IMR-90 (cell line): ENCODE data around the gene PHOX2A. TPM values are rescaled to one million over a fixed set of nuclear protein-coding genes. Genes with fewer than 3 reads are reported as not detected.

Experiments used
- ATAC-seq: fragments of 200-7000 bp; cut with Tn5 transposase; 2 replicates; pipeline ENCODE4 v1.9.1; 2020; ENCODE audit warnings: low read depth, mild to moderate bottlenecking, moderate library complexity
- BruUV-seq: library from RNA; stranded (reverse); fragments of 400-500 nt; replicated peaks from 2 replicates; lab custom pipeline; 2021; lab: Mats Ljungman, UMichigan
- CTCF ChIA-PET: fragments of 300-600 bp; formaldehyde crosslinking; extraction: SDS; loops from one replicate; lab custom pipeline; 2021; ENCODE audit warnings: antibody characterized with exemption; lab: Yijun Ruan, JAX
- POLR2A ChIA-PET: fragments of 300-600 bp; sonication (Branson Sonifier 250); formaldehyde crosslinking; loops from one replicate; lab custom pipeline; 2022; ENCODE audit warnings: antibody characterized with exemption; ENCODE audit not compliant: unreplicated experiment; lab: Charles Lee
- DNase-seq: peaks from one replicate; pipeline ENCODE4 v3.0.0; 2013
- H2AFZ ChIP-seq: replicated peaks from 2 replicates; pipeline ENCODE3; 2013; ENCODE audit warnings: low read length, mild to moderate bottlenecking; ENCODE audit not compliant: poor library complexity
- H2AK5ac ChIP-seq: 2 replicates; pipeline ENCODE4 v1.6.1; 2013; ENCODE audit warnings: low read depth, low read length, inconsistent platforms
- H2AK9ac ChIP-seq: replicated peaks from 2 replicates; pipeline ENCODE3; 2013; ENCODE audit warnings: mild to moderate bottlenecking, low read depth, low read length, moderate library complexity; ENCODE audit not compliant: poor library complexity
- H2BK120ac ChIP-seq: 2 replicates; pipeline ENCODE4 v1.6.1; 2013; ENCODE audit warnings: low read depth, low read length, inconsistent platforms
- H2BK15ac ChIP-seq: 3 replicates; pipeline ENCODE4 v1.6.1; 2013; ENCODE audit warnings: low read depth, low read length, inconsistent platforms
- H2BK20ac ChIP-seq: 2 replicates; pipeline ENCODE4 v1.6.1; 2013; ENCODE audit warnings: low read depth, mild to moderate bottlenecking, inconsistent platforms, low read length, moderate library complexity
- H2BK5ac ChIP-seq: 2 replicates; pipeline ENCODE4 v1.6.1; 2013; ENCODE audit warnings: mild to moderate bottlenecking, low read depth, low read length, inconsistent platforms; ENCODE audit not compliant: poor library complexity, severe bottlenecking
- H3K14ac ChIP-seq: replicated peaks from 2 replicates; pipeline ENCODE4 v1.6.1; 2013; ENCODE audit warnings: low read depth, low read length, inconsistent platforms
- H3K18ac ChIP-seq: 2 replicates; pipeline ENCODE4 v1.6.1; 2013; ENCODE audit warnings: low read depth, low read length, control low read depth
- H3K23ac ChIP-seq: 2 replicates; pipeline ENCODE4 v1.6.1; 2013; ENCODE audit warnings: low read depth, low read length, inconsistent platforms
- H3K27ac ChIP-seq: 2 replicates; pipeline ENCODE4 v1.5.1; 2013; ENCODE audit warnings: mild to moderate bottlenecking, control low read depth, low read length; ENCODE audit not compliant: insufficient read depth
- H3K27me3 ChIP-seq: 2 replicates; pipeline ENCODE4 v1.6.1; 2013; ENCODE audit warnings: low read length; ENCODE audit not compliant: control insufficient read depth, insufficient read depth
- H3K36me3 ChIP-seq: 2 replicates; pipeline ENCODE4 v1.6.1; 2013; ENCODE audit warnings: low read length, mixed read lengths; ENCODE audit not compliant: control insufficient read depth, insufficient read depth
- H3K4ac ChIP-seq: 2 replicates; pipeline ENCODE4 v1.6.1; 2013; ENCODE audit warnings: low read depth, low read length, inconsistent platforms
- H3K4me1 ChIP-seq: 2 replicates; pipeline ENCODE4 v1.6.1; 2013; ENCODE audit warnings: low read length, mixed read lengths; ENCODE audit not compliant: control insufficient read depth, insufficient read depth
- H3K4me2 ChIP-seq: 2 replicates; pipeline ENCODE4 v1.6.1; 2013; ENCODE audit warnings: low read depth, mild to moderate bottlenecking, control low read depth, low read length, moderate library complexity
- H3K4me3 ChIP-seq: 2 replicates; pipeline ENCODE4 v1.5.1; 2013; ENCODE audit warnings: low read depth, mild to moderate bottlenecking, control low read depth, low read length, moderate library complexity; ENCODE audit not compliant: insufficient read depth
- H3K56ac ChIP-seq: 2 replicates; pipeline ENCODE4 v1.6.1; 2013; ENCODE audit warnings: low read length, inconsistent platforms; ENCODE audit not compliant: insufficient read depth; ENCODE audit errors: extremely low read depth
- H3K79me1 ChIP-seq, 2 experiments: 2 replicates each; pipeline ENCODE4 v1.6.1; 2013; ENCODE audit warnings: low read length in 2 of 2, inconsistent platforms in 1 of 2, low read depth in 1 of 2
- H3K9ac ChIP-seq: 2 replicates; pipeline ENCODE4 v1.6.1; 2013; ENCODE audit warnings: low read depth, low read length, control low read depth
- H3K9me1 ChIP-seq: 2 replicates; pipeline ENCODE4 v1.6.1; 2013; ENCODE audit warnings: low read length, inconsistent platforms; ENCODE audit not compliant: insufficient read depth
- H3K9me3 ChIP-seq: 2 replicates; pipeline ENCODE4 v1.6.1; 2013; ENCODE audit warnings: low read length; ENCODE audit not compliant: control insufficient read depth, insufficient read depth
- H4K20me1 ChIP-seq: 2 replicates; pipeline ENCODE4 v1.6.1; 2013; ENCODE audit warnings: low read length, inconsistent platforms; ENCODE audit not compliant: insufficient read depth
- H4K5ac ChIP-seq: 2 replicates; pipeline ENCODE4 v1.6.1; 2013; ENCODE audit warnings: mild to moderate bottlenecking, low read depth, low read length, control low read depth
- H4K8ac ChIP-seq, 2 experiments: 2 replicates each; pipeline ENCODE4 v1.6.1; 2013; ENCODE audit warnings: low read depth in 2 of 2, low read length in 2 of 2, control low read depth in 1 of 2, inconsistent platforms in 1 of 2
- H4K91ac ChIP-seq: 2 replicates; pipeline ENCODE4 v1.6.1; 2013; ENCODE audit warnings: low read depth, low read length, inconsistent platforms; ENCODE audit not compliant: insufficient read depth
- CHD1 ChIP-seq: IDR thresholded peaks from 2 replicates; pipeline ENCODE4 v1.6.1; 2012; ENCODE audit warnings: low read depth, low read length, improper control_type of control experiment
- CTCF ChIP-seq: conservative IDR thresholded peaks from 2 replicates; pipeline ENCODE4 v1.5.1; 2012; ENCODE audit warnings: mild to moderate bottlenecking, low read depth, low read length, improper control_type of control experiment
- ELK1 ChIP-seq: fragments of 150-350 bp; IDR thresholded peaks from 2 replicates; pipeline ENCODE4 v1.6.1; 2016; ENCODE audit warnings: low read depth, mild to moderate bottlenecking, low read length, moderate library complexity, borderline replicate concordance
- FOS ChIP-seq: fragments of 150-350 bp; IDR thresholded peaks from 2 replicates; pipeline ENCODE4 v1.6.1; 2016; ENCODE audit warnings: low read depth, low read length
- MAZ ChIP-seq: IDR thresholded peaks from 2 replicates; pipeline ENCODE4 v1.6.1; 2012; ENCODE audit warnings: low read depth, mild to moderate bottlenecking, low read length, improper control_type of control experiment, moderate library complexity, borderline replicate concordance
- MXI1 ChIP-seq: IDR thresholded peaks from 2 replicates; pipeline ENCODE4 v1.6.1; 2012; ENCODE audit warnings: low read depth, mild to moderate bottlenecking, low read length, moderate library complexity, borderline replicate concordance
- POLR2A ChIP-seq: IDR thresholded peaks from 2 replicates; pipeline ENCODE4 v1.6.1; 2012; ENCODE audit warnings: mild to moderate bottlenecking, low read depth, low read length
- RAD21 ChIP-seq: IDR thresholded peaks from 2 replicates; pipeline ENCODE4 v1.6.1; 2012; ENCODE audit warnings: low read length, improper control_type of control experiment
- RCOR1 ChIP-seq: IDR thresholded peaks from 2 replicates; pipeline ENCODE4 v1.6.1; 2012; ENCODE audit warnings: mild to moderate bottlenecking, low read length, improper control_type of control experiment; ENCODE audit not compliant: insufficient replicate concordance
- RFX5 ChIP-seq: IDR thresholded peaks from 2 replicates; pipeline ENCODE4 v1.8.0; 2012; ENCODE audit warnings: low read depth, mild to moderate bottlenecking, low read length, moderate library complexity
- WGBS, 2 experiments: methylation state at CpG; one replicate each; pipeline versions ENCODE4 v1.1.5 to v1.1.7; 2013; ENCODE audit warnings: missing lambda C conversion rate in 2 of 2; ENCODE audit not compliant: insufficient read length in 1 of 2; ENCODE audit errors: extremely low coverage in 2 of 2; 5-methylcytosine and 5-hydroxymethylcytosine counted together
- dilution Hi-C: fragments of 300-500 bp; cut with HindIII; formaldehyde crosslinking; loops from one replicate; pipeline ENCODE4 v1.14.3; 2018; ENCODE audit warnings: low sequenced_read_pairs; ENCODE audit not compliant: unreplicated experiment
- in situ Hi-C: fragments of 300-500 bp; cut with MboI; formaldehyde crosslinking; loops from 3 replicates; pipeline ENCODE4 v1.14.3; 2019; ENCODE audit warnings: low sequenced_read_pairs, inconsistent platforms, mixed read lengths
- intact Hi-C: fragments of 100-400 bp; cut with micrococcal nuclease; formaldehyde crosslinking; loops from 2 replicates; pipeline ENCODE4 v1.10.0; 2022
- polyA plus RNA-seq, 3 experiments: library from polyadenylated mRNA; depleted of rRNA; stranded (reverse); fragments of >200 nt; gene quantifications; 2 replicates each; pipeline ENCODE4 v1.2.3, GENCODE V29; 2012; ENCODE audit warnings: low replicate concordance in 1 of 3
- total RNA-seq: library from RNA; depleted of rRNA; stranded (reverse); fragments of >200 nt; gene quantifications from 2 replicates; pipeline ENCODE4 v1.2.3, GENCODE V29; 2012
- TF ChIP-seq, protein P1 (sequence below): fragments of 150-350 bp; IDR thresholded peaks from 2 replicates; pipeline ENCODE4 v1.6.1; 2017; ENCODE audit warnings: mild to moderate bottlenecking, antibody characterized with exemption, low read length, low read depth

PHOX2A gene
- total and polyA plus RNA-seq, 2 of the 4 experiments (the other 2 are of a cell fraction): not detected

DNA sequence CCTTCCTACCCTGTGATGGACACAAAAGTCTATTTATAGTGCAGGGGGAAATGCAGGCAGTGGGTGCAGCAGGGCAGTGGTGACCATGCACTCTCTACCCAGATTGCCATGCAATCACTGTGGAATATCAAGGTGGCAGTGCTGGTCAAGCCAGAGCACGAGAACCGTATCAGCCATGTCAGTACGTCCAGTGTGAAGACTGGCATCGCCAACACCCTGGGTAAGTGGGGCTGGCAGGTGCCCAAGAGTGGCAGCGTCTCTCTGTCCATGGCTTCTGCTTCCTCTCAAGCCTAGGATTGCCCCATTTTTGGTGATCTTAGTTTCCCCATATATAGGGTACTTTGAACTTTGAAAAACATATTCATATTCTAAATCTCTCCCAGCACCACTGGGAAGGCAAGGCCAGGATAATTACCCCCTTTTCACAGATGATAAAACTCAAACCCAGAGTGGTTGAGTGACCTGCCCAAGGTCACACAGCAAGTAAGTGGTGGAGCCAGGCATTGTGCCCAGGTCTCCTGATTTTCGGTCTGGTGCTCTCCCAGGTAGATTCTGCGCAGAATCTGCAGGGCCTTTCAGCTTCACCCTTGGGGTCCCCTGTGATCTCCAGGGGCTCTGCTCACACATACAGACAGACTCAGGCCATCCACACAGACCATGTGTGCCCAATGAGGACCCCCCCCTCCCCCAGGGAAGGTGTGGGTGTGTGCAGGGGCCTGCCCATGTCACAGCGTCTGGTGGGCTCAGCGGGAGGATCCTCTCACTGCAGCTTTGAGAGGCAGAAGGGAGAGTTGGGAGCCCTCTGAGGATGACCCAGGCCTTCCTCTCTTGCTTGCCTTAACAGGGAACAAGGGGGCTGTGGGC is 12.3 kb downstream of the PHOX2A start:
- Histone ChIP-seq H3K4me1 (peaks cover 2% of the 10 kb centered on the region; the same call in 1 of the 2 replicates), H3K18ac (no peak overlapping the region), H4K8ac (no peak overlapping the region), H3K56ac (no peak overlapping the region), H3K4me2 (no peak overlapping the region), H4K5ac (no peak overlapping the region), H3K23ac (no peak overlapping the region), H2BK20ac (no peak overlapping the region), H3K36me3 (peaks cover 91% of the 10 kb centered on the region), H2BK15ac (no peak overlapping the region), H3K4ac (no peak overlapping the region), H3K9ac (no peak overlapping the region), H2AK5ac (no peak overlapping the region), H3K9me3 (no peaks in the 10 kb centered on the region), H3K4me3 (no peak overlapping the region), H2BK120ac (no peak overlapping the region), H2AK9ac (peak overlapping the region; percentile 20), H4K91ac (no peak overlapping the region), H4K20me1 (peaks cover 73% of the 10 kb centered on the region), H3K79me1 (peaks cover 18 to 71% of the 10 kb centered on the region in 2 experiments), H3K27me3 (no peaks in the 10 kb centered on the region), H3K14ac (no peak overlapping the region), H2AFZ (no peak overlapping the region), H3K27ac (no peak overlapping the region), H2BK5ac (no peak overlapping the region), H3K9me1 (peaks cover under 1% of the 10 kb centered on the region; the same call in 1 of the 2 replicates)
- DNase-seq (no peak), ATAC-seq (no peak)
- intact Hi-C loops (no loop called here), dilution Hi-C loops (no loop called here), in situ Hi-C loops (no loop called here)
- no TSS peak for BruUV-seq
- ChIA-PET POLR2A (no interaction called here), CTCF (no interaction called here)
- 97% methylated on average over 4 of the region's 9 CpGs; no CpG with 5 or more reads in 1 of the 2 experiments for WGBS, 2 experiments
- TF ChIP-seq, protein P1, sequence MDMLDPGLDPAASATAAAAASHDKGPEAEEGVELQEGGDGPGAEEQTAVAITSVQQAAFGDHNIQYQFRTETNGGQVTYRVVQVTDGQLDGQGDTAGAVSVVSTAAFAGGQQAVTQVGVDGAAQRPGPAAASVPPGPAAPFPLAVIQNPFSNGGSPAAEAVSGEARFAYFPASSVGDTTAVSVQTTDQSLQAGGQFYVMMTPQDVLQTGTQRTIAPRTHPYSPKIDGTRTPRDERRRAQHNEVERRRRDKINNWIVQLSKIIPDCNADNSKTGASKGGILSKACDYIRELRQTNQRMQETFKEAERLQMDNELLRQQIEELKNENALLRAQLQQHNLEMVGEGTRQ: no peak
- TF ChIP-seq RAD21: no peak
- no peak for TF ChIP-seq ELK1
- TF ChIP-seq MAZ: no peak
- no peak for TF ChIP-seq POLR2A
- no peak for TF ChIP-seq CTCF
- TF ChIP-seq RCOR1: no peak
- TF ChIP-seq CHD1: no peak
- no peak for TF ChIP-seq MXI1
- TF ChIP-seq FOS: no peak
- TF ChIP-seq RFX5: no peak
